HG02938 (cell line): ENCODE data around the gene SMPD3.

Experiments
- ATAC-seq: cut with Tn5 transposase; IDR thresholded peaks from one replicate; pipeline ENCODE4 v1.9.1; 2021; ENCODE audit warnings: mild to moderate bottlenecking, moderate library complexity; ENCODE audit not compliant: unreplicated experiment

SMPD3 gene

DNA sequence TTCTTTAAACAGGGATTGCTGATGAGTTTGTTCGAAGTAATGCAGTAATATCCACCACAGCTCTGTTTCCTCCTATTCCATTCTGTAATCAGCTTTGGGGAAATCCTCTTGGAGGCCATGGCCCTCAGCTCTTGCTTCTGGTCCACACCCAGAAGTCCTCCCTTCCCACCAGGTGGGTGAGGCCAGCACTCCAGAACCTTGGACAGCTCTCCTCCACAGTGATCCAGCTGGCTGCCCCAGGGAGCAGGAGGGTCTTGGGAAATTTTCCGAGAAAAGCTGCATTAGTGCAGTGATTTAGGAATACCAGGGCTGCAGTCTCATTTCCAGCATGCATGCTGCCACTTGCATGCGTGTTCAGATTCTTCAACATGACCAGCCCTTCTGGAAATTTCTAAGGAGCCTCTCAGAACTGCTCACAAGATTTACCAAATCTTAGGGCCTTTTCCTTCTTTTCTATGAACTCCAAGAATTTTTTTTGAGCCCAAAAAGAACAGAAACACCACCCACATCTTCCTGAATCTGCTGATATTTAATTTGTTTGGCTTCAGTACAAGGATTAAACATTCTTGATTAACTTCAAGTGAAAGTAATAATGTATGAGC is 4.2 kb downstream of the SMPD3 start:
- no peak for ATAC-seq

DNA sequence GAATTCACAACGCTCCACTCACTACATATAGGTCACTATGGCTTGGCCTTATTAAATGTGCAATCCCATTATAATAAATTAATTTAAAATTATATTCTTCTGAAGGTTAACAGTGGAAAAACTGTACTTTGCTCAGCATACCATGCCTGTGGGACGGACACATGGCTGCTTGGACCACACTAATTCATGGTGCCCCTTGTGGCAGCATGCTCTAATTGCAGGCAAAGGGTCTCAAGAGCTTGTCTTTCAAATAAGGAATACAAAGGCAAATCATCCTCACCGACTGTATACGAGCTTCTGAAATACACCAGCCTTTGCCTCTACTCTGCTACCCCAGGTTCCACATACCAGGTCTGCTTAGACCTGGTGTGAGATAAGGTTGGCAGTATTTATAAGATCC is 11.7 kb downstream of the SMPD3 start:
- no peak for ATAC-seq

DNA sequence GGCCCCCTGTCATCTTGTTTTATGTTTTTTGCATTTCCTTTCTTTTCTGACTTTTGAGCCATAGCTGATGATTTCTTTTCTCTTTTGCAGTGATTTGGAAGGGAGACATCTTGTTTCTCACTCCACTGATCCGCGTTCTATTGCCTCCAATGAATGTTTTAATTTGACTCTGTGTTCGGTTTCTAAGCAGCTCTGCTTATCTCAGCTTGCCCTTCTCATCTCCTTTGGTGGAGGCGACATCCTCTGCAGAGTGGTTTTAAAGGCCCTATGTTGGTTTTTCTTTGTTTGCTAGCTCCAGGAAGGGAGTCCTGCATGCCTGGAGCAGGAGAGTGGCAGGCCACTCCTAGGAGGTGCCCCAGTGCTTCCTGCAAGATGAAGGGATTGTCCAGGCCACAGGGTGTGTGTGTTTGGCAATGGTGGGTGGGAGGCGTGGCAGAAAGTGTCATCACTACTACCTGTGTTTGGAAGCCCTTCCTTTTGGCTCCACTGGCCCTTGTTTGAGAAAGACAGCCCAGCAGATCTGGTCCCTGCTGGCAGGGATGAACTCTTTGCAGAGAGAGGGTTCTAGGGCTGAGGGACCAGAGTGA is 13.6 kb downstream of the SMPD3 start:
- ATAC-seq, result no peak

DNA sequence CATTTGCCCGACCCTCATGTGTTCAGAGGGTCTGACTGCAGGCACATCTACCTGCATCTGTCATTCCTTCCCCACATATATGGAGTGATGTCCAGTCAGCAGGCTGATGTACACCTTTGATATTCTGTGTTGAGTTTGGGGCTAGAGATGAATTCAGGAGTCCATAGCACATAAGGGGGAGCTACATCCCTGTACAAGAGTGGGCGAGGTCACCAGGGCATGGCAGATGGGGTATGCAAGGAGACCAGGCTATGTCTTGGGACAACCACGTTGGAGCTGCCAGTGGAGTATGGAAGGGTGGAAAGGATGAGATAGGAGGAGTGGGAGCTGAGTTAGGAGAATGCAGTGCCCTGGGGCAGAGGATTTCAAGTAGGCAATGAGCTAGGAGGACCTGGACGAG is 15.0 kb downstream of the SMPD3 start:
- ATAC-seq, result no peak

DNA sequence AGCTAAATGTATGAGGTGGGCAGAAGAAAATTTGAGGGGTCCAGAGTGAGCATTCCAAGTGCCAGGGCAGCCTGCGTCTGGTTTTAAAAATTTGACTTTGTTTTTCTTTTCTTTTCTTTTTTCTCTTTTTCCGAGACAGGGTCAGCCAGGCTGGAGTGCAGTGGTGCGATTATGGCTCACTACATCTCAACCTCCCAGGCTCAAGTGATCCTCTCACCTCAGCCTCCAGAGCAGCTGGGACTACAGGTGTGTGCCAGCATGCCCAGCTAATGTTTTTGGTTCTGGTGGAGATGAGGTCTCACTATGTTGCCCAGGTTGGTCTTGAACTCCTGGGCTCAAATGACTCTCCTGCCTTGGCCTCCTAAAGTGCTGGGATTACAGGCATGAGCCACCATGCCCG is 15.6 kb downstream of the SMPD3 start:
- no peak for ATAC-seq

DNA sequence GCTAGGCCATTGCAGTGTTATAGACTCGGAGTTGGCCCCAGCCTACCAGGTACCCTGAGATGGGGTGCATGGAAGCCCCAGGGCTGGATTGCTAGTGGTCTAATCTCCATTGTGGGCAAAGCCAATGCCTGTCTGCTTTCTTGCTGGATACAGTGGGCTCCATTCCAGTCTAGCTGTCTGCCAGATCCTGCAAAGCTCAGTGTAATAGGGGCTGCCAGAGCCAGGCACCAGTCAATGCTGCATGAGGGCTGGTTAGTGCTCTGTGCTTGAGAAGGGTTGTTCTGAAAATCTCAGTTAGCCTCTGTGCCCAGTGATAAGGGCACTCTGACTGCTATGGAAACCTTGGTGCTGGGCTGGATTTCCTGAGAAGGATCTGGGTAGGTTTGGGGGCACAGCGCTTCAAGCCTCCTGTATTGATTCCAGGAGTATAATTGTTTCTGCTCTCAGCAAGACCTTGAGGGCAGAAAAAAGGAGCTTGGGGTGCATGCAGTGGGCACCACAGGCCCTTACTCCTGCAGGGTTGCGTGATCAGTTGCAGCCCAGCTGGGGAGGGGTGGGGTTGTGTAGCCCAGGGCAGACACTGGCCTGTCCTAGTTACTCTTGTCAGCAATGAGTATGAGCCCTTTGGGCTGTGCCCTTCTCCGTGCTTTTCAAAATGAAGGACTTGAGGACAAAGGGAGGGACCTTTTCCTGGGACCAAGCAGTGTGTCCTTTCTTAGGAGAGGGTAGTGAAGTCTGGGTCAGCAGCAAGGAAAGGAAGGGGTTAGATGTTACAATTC is 19.0 kb downstream of the SMPD3 start:
- no peak for ATAC-seq

DNA sequence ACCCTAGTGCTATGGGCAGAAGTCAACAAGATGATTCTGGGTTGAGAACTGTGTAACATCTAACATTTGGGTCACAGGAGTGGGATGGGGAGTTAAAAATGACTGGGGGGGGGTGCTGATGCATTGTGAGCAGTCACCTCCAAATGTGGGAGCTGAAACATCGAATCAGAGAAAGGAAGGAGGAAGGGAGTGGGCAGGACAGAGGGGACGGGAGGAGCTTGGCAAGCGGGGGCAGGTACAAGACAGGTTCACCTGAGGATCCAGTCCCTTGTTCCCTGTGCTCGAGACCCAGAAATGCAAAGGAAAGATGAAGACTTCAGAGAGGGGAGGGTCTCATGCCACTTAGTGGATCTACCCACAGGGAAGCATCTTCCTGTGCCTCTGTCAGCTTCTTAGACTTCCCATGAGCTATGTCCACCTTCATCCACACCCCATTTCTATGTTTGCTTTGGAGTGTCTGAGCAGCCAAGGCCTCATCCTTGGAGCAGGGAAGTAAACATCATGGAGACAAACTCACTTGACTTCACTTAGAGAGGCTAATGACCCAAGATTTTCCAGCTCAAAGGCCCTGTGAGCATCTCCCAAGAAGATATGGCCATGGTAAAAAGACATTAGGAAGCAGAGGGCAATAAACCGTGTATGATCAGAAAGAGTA is 20.5 kb downstream of the SMPD3 start:
- no peak for ATAC-seq

DNA sequence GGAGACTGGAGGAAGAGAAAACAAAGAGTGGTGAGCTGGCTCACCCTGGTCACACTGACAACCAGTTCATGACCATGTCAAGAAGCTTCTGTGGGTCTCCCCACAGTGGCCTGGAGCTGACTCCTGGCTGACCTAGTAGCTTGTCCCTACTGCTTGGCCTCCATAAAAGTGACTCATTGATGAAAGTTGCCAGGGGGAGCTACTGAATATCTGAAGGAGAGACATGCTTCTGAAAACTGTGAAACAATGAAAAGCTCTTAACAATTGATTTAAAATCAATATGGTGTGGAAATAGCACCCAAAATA is 22.0 kb downstream of the SMPD3 start:
- ATAC-seq, result no peak

DNA sequence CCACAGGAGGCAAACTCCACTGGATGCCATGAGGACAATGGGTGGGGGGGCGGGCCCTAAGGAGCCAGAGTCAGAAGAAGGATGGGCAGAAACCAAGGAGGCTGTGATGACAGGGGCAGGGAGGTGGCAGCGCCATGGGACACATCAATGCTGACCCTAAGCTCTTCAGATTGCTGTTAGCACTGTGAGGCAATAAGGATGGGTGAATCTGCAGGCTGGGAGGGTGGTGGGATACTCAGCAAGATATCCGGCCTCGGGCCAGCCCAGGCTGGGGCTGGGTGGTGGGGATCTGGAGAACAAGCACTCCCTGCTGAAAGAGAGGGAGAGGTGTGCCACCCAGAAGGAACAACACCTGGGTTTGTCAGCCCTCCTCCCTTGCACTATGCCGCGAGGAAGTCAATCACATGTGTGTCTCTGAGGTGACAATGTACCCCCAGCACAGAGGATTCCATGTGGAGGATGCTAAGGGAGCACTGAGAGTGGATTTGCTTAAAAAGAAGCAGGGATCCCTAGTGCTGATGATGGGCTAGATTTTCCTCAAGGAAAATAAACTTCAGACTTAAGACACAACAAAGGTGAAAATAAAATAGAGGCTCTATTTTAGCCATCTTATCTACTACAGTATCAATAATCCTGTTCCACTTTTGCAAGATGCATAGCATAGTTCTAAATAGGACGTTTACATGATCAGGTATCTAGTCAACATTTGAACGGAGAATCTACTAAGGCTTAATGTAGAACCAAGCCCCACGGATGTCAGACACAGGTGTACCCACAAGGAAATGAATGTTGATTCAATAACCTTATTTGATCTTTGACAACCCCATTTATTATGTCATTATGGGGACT is 22.6 kb downstream of the SMPD3 start:
- ATAC-seq, result no peak

DNA sequence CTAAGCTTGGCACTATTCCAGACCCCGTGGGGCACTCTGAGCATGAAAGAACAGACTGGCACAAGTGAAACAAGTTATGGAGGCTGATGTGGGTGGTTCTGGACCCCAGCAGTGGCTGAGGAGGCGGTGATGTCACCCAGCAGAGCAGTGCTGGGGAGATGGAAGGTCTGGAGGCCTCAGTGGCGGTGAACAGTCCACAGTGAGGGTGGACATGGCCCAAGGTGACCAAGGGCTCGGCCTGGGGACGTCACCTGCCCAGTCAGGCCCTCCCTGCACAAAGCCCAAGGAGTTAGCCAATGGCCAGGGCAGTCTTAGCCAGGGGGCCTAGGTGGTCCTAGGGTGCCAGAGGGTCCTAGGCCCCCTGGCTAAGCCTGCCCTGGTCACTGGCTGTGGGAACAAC is 24.5 kb downstream of the SMPD3 start:
- ATAC-seq, result no peak

DNA sequence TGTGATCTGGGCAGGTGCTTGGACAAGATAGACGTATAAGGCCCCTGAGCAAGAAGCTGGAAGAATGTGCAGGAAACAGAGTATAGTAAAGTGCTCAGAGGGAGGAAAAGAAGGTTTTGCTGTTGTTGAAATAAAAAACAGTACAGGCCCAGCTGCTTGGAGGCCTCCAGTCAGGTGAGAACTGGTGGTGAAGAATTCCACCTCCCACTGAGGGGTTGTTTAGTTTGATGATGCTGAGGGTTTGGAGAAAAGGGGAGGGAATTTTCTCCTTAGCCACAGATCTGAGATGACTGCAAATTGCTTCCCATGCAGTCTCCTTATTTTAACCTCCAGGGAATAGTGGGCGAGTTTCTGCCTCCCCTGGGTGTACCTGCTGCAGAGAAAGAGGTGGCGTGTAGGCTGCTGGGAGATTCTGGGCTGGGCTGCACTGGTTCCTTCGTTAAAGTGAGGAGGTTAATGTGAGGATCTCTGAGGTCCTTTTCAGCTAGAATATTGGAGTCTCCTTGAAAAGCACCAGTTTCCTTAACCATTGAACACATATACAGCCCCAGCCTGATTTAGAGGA is 25.8 kb downstream of the SMPD3 start:
- no peak for ATAC-seq

DNA sequence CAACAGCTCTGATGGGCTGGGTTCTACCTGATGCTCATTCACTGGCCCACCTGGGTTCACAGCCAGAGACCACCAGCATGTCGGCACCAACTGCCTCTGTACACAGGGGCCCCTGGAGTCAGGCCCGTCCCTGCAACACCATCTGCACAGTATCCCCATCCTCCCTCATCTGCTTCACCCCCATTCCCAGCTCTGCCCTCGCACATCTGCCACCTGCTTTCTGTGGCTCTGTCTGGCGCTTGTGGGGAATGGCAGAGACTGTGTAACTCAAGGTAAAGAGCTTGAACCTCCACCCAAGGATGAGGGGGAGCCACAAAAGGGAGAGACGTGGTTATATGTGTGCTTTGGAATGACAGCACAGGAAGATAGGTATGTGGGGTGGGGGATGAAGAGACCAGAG is 27.2 kb downstream of the SMPD3 start:
- ATAC-seq, result no peak

DNA sequence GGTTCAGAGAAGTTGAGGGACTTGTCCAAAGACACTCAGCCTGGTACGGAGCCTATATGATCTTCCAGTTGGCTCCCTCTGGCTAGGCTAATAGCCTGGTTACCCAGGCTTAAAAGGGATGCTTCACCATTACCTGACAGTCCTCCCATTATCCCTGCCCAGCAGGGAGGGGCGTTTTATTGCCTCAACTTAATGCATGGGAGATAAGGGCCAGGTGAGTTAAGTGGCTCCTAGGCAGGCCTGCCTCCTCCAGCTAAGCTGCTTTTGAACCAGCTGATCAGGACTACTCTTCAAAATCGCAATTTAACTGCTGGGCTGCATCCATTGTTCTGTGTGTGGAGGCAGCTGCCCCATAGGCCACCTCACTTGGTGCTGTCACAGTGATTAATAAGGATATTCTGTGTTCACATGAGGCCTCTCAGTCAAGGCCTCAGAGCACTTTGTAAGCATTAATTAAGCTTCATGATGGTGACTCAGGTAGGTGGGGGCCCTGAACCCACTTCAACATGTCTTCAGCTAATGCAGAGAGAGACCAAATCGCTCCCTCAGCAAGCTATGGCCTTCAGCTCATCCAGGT is 27.9 kb downstream of the SMPD3 start:
- ATAC-seq, result no peak

DNA sequence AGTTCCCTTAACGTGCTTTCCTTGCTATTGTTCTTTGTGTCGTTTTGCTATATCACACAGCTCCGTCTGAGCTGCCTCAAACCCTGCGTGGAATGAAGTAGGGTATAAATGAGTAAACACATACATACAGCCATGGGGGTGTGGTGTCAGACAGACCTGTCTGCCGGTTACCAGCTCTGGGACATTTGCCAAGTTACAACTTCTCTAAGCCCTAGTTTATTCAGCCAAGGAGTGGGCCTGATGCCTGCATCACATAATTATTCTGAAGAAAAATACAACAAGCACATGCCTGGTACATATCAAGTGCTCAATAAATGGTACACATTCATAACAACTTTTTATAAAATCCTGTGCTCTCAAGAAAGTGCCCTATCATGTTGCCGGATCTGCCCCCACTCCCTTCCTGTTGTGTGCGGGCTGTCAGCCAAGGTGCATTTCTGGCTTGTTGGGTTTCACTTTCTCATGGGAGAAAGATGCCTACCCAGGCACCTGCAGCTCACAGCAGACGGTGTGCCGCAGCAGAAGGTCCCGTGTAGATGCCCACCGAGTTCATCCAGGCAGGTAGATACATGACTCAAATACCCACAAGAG is 30.5 kb downstream of the SMPD3 start:
- ATAC-seq, result peak; percentile 62

DNA sequence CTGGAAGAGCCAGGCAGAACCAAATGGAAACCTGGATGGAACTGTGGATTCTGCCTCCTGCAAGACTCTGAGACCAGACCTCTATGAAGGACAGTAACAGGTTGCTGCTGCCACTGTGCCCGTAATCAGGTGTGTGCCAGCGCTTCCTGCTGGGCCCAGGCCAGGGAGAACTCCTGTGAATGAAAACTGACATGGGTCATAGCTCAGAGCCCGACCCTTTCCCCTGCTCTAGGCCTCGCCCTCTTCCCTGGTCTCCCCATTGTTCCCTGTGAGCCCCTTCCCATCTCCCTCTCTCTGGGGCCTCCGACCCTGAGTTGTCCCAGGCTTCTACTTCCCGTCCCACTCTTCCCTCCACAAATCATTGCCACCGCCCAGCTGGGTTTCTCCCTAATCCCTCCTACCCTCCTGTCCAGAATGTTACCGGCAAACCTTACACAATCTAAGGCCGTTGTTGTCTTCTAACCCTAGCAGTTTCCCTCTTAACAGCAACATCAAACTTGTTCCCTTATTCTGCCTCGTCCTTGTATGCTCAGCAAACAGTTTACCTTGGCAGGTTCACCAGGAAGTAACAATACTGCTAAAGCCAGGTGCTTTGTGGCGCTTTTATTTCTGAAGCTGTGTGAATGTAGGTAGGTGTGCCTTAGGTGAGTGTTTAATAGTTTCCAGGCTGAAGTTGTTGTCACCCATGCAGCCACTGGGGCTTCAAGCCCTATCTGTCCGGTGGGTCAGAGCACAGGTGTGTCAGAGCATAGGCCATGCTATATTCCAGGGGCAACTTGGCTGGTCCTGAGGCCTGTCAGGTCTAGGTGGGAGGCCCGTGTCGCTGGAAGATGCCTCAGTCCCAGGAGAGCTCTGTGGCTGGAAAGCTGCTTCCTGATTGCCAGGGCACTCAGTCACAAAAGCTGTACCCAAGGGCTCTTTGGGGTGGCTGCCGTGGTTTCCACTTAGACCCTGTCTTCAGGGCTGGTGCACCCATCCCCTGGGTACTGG is 32.0 kb downstream of the SMPD3 start:
- no peak for ATAC-seq

DNA sequence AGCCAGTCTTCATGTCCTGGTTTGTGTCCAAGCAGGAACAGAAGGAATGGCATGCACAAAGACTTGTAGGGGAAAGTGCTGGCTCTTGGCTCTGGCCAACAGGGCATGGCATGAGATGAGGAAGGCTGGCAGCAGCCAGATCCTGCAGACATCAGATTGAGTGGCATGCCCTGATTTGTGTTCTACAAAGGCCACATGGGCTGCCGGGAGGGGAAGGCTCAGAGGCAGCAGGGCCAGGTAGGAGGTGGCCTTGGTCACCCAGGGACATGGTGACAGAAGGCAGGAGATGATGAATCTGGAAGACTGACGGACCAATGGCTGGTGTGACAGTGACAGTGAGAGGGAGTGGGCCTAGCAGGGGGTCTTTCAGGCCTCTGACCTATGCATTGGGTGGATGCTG is 33.7 kb downstream of the SMPD3 start:
- ATAC-seq, result no peak

DNA sequence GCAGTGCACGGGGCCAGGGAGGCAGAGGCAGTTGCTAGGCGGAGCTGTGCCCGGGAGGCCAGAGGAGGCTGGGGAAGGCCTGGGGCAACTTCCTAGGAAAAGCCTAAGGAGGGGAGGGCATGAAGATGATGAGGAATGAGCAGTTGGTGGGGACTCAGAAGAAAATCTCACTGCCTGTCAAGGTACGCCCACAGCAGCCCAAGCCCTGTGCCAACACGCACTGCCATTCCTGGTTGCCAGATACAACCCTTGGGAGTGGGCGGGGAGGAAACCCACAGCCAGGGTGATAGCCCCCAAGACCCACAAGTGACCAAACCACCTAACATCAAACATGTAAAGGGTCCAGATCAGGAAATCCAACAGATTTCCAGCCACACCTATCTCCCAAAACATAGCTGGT is 36.2 kb downstream of the SMPD3 start:
- no peak for ATAC-seq

DNA sequence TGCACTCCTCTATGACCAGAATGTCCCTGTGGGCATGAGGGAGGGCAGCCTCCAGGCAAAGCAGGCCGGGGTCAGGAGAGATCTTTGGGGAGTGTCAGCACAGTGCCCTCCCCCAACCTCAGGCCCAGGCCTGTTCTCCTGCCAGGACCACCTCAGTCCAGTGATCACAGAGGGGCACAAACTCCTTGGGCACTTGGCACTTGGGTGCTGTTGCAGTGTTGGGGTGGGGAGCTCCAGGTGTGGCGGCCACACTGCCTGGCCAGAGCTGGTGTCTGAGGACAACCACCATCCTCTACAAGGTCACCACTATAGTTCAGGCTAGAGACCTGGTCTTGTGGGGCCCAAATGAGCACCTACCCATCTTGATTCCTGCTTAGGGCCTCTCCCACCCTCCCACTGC is 37.2 kb downstream of the SMPD3 start:
- no peak for ATAC-seq

DNA sequence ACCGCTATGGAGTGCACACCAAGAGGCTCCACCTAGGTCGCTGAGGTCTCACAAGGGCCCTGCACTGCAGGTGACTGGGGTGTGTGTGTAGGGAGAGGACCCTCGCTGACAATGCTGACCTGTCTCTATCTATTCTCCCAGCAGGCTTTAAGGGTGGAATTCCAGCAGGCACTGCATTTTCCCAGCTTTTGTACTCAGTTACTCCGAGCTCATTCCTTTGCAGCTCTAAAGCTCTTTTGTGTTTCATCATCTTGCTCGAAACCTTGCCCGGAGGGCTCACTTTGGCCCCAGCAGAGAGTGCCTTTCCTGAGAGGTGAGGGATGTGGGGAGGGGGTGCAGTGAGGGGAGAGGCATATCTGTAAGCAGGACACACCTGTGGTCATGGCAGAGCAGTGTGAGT is 39.3 kb downstream of the SMPD3 start:
- no peak for ATAC-seq
